SU-DHL-6 (cell line): Measurements from ENCODE around the gene UNC5B.

ENCODE experiments used
- H2AFZ ChIP-seq: fragments of 200-600 bp; sonication (generic); 2 replicates; pipeline ENCODE4 v1.6.1; 2014; ENCODE audit warnings: low read depth, mild to moderate bottlenecking, moderate library complexity, mixed read lengths, antibody characterized with exemption, low read length; ENCODE audit not compliant: severe bottlenecking
- H3F3A ChIP-seq: fragments of 200-600 bp; shearing (Covaris generic); 2 replicates; pipeline ENCODE4 v1.6.0; 2016; ENCODE audit warnings: antibody characterized with exemption, mild to moderate bottlenecking; ENCODE audit not compliant: insufficient read depth
- H3K27ac ChIP-seq: fragments of 200-600 bp; sonication (generic); 2 replicates; pipeline ENCODE4 v1.5.1; 2016; ENCODE audit warnings: low read depth, mild to moderate bottlenecking, low read length, moderate library complexity, mixed read lengths
- H3K27me3 ChIP-seq: fragments of 200-600 bp; sonication (generic), shearing (Covaris generic); 2 replicates; pipeline ENCODE4 v1.6.0; 2014; ENCODE audit warnings: mild to moderate bottlenecking, low read length
- H3K36me3 ChIP-seq: fragments of 200-600 bp; sonication (generic); 2 replicates; pipeline ENCODE4 v1.6.1; 2014; ENCODE audit warnings: mild to moderate bottlenecking, low read length, mixed read lengths
- H3K4me2 ChIP-seq: fragments of 300-600, 200-600 bp; shearing (Covaris generic), sonication (generic); 2 replicates; pipeline ENCODE4 v1.6.0; 2014; ENCODE audit warnings: low read length, low read depth, mild to moderate bottlenecking; ENCODE audit not compliant: poor library complexity, severe bottlenecking
- H3K4me3 ChIP-seq: fragments of 200-600 bp; sonication (generic); 2 replicates; pipeline ENCODE4 v1.5.1; 2014; ENCODE audit warnings: antibody characterized with exemption, low read length, mild to moderate bottlenecking, mixed read lengths; ENCODE audit not compliant: insufficient read depth, poor library complexity, severe bottlenecking
- H3K79me2 ChIP-seq: fragments of 200-600 bp; sonication (generic); 2 replicates; pipeline ENCODE4 v1.6.1; 2014; ENCODE audit warnings: mild to moderate bottlenecking, low read length, moderate library complexity; ENCODE audit not compliant: insufficient read depth
- H3K9ac ChIP-seq: fragments of 200-600 bp; sonication (generic); 2 replicates; pipeline ENCODE4 v1.7.0; 2014; ENCODE audit warnings: mild to moderate bottlenecking, low read length
- H3K9me2 ChIP-seq: fragments of 200-600 bp; sonication (generic); replicated peaks from 2 replicates; pipeline ENCODE4 v1.6.1; 2014; ENCODE audit warnings: low read length; ENCODE audit not compliant: insufficient read depth
- H3K9me3 ChIP-seq: fragments of 200-600 bp; sonication (generic); 2 replicates; pipeline ENCODE4 v1.6.1; 2014; ENCODE audit warnings: low read length, mixed read lengths; ENCODE audit not compliant: insufficient read depth
- H4K20me1 ChIP-seq: fragments of 200-600 bp; sonication (generic); 2 replicates; pipeline ENCODE4 v1.6.1; 2014; ENCODE audit warnings: low read depth, mild to moderate bottlenecking, antibody characterized with exemption, low read length, moderate library complexity, mixed read lengths
- CTCF ChIP-seq: fragments of 200-600 bp; sonication (generic); IDR thresholded peaks from one replicate; pipeline ENCODE4 v1.5.1; 2017; ENCODE audit warnings: antibody characterized with exemption, mild to moderate bottlenecking, low read length, moderate library complexity; ENCODE audit not compliant: insufficient read depth, poor library complexity, severe bottlenecking
- EZH2phosphoT487 ChIP-seq: fragments of 200-600 bp; sonication (generic), shearing (Covaris generic); conservative IDR thresholded peaks from 2 replicates; pipeline ENCODE4 v1.6.1; 2018; ENCODE audit warnings: mild to moderate bottlenecking, antibody characterized with exemption, low read length, moderate library complexity, mixed read lengths

The UNC5B gene

GRCh38 chr10:71294091-71294561, 81.8 kb downstream of the UNC5B start:
- H3F3A ChIP-seq, result no peaks in the 10 kb centered on the region
- H3K36me3 ChIP-seq, result no peaks in the 10 kb centered on the region
- H3K27me3 ChIP-seq, result no peaks in the 10 kb centered on the region
- TF ChIP-seq EZH2phosphoT487 (no peak), CTCF (no peak)
- H3K9me2 ChIP-seq, result no peaks in the 10 kb centered on the region
- H3K9ac ChIP-seq, result no peak overlapping the region
- no peaks in the 10 kb centered on the region for H3K9me3 ChIP-seq
- no peak overlapping the region for H2AFZ ChIP-seq
- H3K79me2 ChIP-seq, result no peaks in the 10 kb centered on the region
- H3K4me2 ChIP-seq, result no peak overlapping the region
- no peak overlapping the region for H3K27ac ChIP-seq
- H3K4me3 ChIP-seq, result no peak overlapping the region
- H4K20me1 ChIP-seq, result no peaks in the 10 kb centered on the region

GRCh38 chr10:71294856-71295255, 82.5 kb downstream of the UNC5B start:
- H3K79me2 ChIP-seq, result no peaks in the 10 kb centered on the region
- no peak overlapping the region for H3K27ac ChIP-seq
- no peaks in the 10 kb centered on the region for H3K36me3 ChIP-seq
- H3F3A ChIP-seq, result no peaks in the 10 kb centered on the region
- no peak overlapping the region for H3K4me2 ChIP-seq
- no peaks in the 10 kb centered on the region for H3K27me3 ChIP-seq
- no peaks in the 10 kb centered on the region for H3K9me2 ChIP-seq
- no peaks in the 10 kb centered on the region for H4K20me1 ChIP-seq
- no peak overlapping the region for H3K4me3 ChIP-seq
- H3K9ac ChIP-seq, result no peak overlapping the region
- no peaks in the 10 kb centered on the region for H3K9me3 ChIP-seq
- no peak overlapping the region for H2AFZ ChIP-seq
- TF ChIP-seq CTCF (no peak), EZH2phosphoT487 (no peak)

GRCh38 chr10:71295641-71296040, 83.3 kb downstream of the UNC5B start:
- Histone ChIP-seq H3K27me3 (no peaks in the 10 kb centered on the region), H3K9ac (no peak overlapping the region), H3K4me2 (no peak overlapping the region), H3K27ac (no peak overlapping the region), H4K20me1 (no peaks in the 10 kb centered on the region), H3K9me3 (no peaks in the 10 kb centered on the region), H2AFZ (no peak overlapping the region), H3F3A (no peaks in the 10 kb centered on the region), H3K9me2 (no peaks in the 10 kb centered on the region), H3K79me2 (no peaks in the 10 kb centered on the region), H3K4me3 (no peak overlapping the region), H3K36me3 (no peaks in the 10 kb centered on the region)
- TF ChIP-seq CTCF (no peak), EZH2phosphoT487 (no peak)
